Measurements from ENCODE around the gene TAF11L8. TPM values are rescaled to one million over a fixed set of nuclear protein-coding genes. Genes with fewer than 3 reads are reported as not detected.

TAF11L8 gene
- not detected in 2 replicates for total RNA-seq

DNA sequence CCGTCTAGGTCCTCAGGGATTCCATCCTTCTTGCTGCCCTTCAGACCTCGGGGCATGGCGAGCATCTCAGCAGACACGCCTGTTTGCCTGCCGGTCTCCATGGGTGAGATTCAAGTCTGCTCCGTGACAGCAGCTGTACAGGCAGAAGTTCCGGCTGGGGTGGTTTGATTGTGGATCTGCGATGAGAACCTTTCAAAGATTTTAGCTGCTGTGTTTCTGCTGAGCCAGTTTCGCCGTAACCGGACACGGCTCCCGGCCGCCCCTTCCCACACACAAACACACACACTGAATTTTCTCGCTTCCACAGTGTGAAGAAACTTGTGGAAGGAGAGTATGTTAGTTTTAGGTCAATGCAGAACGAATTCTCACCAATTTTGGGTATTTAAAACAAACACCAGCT lies at the start of gene TAF11L8:
Gene TAF11L8 (minus strand): TSS at position 101 of the 400 bp plus-strand sequence.

DNA sequence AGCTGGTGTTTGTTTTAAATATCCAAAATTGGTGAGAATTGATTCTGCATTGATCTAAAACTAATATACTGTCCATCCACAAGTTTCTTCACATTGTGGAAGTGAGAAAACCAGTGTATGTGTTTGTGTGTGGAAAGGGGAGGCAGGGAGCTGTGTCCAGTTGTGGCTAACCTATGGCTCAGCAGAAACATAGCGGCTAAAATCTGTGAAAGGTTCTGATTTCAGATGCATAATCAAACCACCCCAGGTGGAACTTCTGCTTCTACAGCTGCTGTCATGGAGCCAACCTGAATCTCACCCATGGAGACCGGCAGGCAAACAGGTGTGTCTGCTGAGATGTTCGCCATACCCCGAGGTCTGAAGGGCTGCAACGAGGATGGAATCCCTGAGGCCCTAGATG lies 43.4 kb upstream of the TAF11L8 start, which contains the start of gene TAF11L14:
Gene TAF11L14 (plus strand): TSS at position 301 of the 400 bp plus-strand sequence.

DNA sequence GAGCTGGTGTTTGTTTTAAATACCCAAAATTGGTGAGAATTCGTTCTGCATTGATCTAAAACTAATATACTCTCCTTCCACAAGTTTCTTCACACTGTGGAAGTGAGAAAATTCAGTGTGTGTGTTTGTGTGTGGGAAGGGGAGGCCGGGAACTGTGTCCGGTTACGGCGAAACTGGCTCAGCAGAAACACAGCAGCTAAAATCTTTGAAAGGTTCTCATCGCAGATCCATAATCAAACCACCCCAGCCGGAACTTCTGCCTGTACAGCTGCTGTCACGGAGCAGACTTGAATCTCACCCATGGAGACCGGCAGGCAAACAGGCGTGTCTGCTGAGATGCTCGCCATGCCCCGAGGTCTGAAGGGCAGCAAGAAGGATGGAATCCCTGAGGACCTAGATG lies 41.0 kb upstream of the TAF11L8 start, which contains the start of gene TAF11L13:
Gene TAF11L13 (plus strand): TSS at position 301 of the 400 bp plus-strand sequence.

DNA sequence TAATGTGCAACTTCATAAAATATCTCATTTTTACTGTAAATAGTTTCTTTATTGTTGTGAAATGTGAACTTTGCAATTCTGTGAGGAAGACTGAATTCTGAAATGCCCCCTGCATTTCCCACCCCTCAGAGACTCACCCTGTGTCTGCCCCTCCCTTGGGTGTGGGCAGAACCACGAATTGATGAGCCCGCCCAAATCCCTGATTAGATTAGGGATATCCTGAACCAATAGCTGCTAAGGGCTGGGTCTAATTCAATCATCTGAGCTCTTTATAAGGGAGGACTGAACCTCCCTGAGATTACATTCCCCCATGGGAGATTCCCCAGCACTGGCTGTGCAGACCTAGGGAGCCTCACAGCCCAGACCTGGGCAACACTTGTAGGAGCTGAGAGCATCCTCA lies 19.3 kb upstream of the TAF11L8 start, which contains the start of gene TAF11L12:
Gene TAF11L12 (plus strand): TSS at position 301 of the 400 bp plus-strand sequence.

GRCh38 chr5:17603880-17604279 lies 13.1 kb upstream of the TAF11L8 start, which contains the start of gene TAF11L11:
TSS of gene TAF11L11 (plus strand) at chr5:17604183.

DNA sequence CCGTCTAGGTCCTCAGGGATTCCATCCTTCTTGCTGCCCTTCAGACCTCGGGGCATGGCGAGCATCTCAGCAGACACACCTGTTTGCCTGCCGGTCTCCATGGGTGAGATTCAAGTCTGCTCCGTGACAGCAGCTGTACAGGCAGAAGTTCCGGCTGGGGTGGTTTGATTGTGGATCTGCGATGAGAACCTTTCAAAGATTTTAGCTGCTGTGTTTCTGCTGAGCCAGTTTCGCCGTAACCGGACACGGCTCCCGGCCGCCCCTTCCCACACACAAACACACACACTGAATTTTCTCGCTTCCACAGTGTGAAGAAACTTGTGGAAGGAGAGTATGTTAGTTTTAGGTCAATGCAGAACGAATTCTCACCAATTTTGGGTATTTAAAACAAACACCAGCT lies 7.0 kb upstream of the TAF11L8 start, which contains the start of gene TAF11L10:
Gene TAF11L10 (minus strand): TSS at position 101 of the 400 bp plus-strand sequence.

DNA sequence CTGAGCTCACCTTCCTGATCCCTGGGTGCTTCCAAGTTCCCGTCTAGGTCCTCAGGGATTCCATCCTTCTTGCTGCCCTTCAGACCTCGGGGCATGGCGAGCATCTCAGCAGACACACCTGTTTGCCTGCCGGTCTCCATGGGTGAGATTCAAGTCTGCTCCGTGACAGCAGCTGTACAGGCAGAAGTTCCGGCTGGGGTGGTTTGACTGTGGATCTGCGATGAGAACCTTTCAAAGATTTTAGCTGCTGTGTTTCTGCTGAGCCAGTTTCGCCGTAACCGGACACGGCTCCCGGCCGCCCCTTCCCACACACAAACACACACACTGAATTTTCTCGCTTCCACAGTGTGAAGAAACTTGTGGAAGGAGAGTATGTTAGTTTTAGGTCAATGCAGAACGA lies 3.5 kb upstream of the TAF11L8 start, which contains the start of gene TAF11L9:
Gene TAF11L9 (minus strand): TSS at position 140 of the 400 bp plus-strand sequence.

GRCh38 chr5:17585658-17586057 lies 5.1 kb downstream of the TAF11L8 start, which contains the start of gene TAF11L7:
TSS of gene TAF11L7 (minus strand) at chr5:17585758.

Other genes with a start within 250 kb of the TAF11L8 start
- not detected in 2 replicates for gene TAF11L2, start 92.7 kb downstream of the TAF11L8 start, total RNA-seq
- not detected in 2 replicates for gene TAF11L3, start 72.6 kb downstream of the TAF11L8 start, total RNA-seq
- gene TAF11L4, start 69.2 kb downstream of the TAF11L8 start, total RNA-seq: not detected in 2 replicates
- not detected in 2 replicates for gene TAF11L5, start 65.7 kb downstream of the TAF11L8 start, total RNA-seq
- gene TAF11L6, start 62.3 kb downstream of the TAF11L8 start, total RNA-seq: not detected in 2 replicates
- not detected in 2 replicates for gene TAF11L7, start 5.2 kb downstream of the TAF11L8 start, total RNA-seq
- gene TAF11L9, start 3.4 kb upstream of the TAF11L8 start, total RNA-seq: not detected in 2 replicates
- gene TAF11L10, start 6.9 kb upstream of the TAF11L8 start, total RNA-seq: not detected in 2 replicates
- not detected in 2 replicates for gene TAF11L11, start 13.2 kb upstream of the TAF11L8 start, total RNA-seq
- gene TAF11L12, start 19.4 kb upstream of the TAF11L8 start, total RNA-seq: not detected in 2 replicates
- not detected in 2 replicates for gene TAF11L13, start 41.1 kb upstream of the TAF11L8 start, total RNA-seq
- gene TAF11L14, start 43.5 kb upstream of the TAF11L8 start, total RNA-seq: not detected in 2 replicates